Measurements from ENCODE around the gene BRCA2. TPM values are rescaled to one million over a fixed set of nuclear protein-coding genes. Genes with fewer than 3 reads are reported as not detected.

BRCA2 gene
- total and polyA plus RNA-seq, 2 experiments from 2014 or later, result 3.3 to 5.2 TPM

DNA sequence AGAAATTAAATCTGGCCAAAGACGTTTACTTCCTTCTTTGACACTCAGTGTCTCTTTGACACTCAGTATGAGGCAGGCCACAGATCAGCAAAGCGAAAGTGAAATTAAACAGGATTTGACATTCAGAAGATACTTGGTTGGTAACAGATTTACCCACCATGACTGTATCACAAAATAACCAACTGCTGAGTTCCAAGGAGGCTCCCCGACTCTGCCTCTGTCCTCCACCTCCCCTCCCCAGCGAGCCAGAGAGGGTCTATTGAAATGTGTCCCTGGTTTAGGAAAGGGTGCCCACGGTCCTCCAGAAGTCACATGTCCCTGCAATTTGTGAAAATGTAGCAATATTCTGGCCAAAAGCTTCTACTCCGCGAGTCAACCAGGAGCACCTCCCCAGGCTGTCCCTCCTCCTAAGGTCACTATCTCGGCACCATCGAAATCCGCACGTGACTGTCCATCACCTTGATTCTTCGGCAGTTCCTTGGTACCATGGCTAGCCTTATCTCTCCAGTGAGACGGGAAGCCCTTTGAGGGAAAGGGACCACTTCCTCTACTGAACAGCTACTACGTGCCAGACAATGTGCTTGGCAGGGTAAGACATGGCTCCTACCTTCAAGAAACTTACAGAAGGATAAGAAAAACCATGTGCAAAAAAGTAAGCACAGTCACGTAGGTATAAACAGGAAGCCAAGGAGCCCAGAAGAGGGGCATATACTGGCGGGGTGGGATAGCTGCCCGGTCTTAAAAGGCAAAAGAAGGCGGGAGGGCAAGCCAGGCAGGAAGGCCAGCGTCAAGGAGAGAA is 111.1 kb downstream of the BRCA2 start:
- Histone ChIP-seq H3K36me3 (no peaks in the 10 kb centered on the region), H3K4me3 (peak overlapping the region; percentile 78), H3K27ac (no peak overlapping the region), H3K27me3 (peaks cover 8% of the 10 kb centered on the region), H3K4me1 (ENCODE audit: low read depth) (peaks cover 4% of the 10 kb centered on the region), H3K9me3 (ENCODE audit: low read depth) (no peaks in the 10 kb centered on the region)
- DNase-seq (ENCODE audit: low read depth in 1 of 2, low spot score in 1 of 2), result no peak
- TF ChIP-seq, protein P1, sequence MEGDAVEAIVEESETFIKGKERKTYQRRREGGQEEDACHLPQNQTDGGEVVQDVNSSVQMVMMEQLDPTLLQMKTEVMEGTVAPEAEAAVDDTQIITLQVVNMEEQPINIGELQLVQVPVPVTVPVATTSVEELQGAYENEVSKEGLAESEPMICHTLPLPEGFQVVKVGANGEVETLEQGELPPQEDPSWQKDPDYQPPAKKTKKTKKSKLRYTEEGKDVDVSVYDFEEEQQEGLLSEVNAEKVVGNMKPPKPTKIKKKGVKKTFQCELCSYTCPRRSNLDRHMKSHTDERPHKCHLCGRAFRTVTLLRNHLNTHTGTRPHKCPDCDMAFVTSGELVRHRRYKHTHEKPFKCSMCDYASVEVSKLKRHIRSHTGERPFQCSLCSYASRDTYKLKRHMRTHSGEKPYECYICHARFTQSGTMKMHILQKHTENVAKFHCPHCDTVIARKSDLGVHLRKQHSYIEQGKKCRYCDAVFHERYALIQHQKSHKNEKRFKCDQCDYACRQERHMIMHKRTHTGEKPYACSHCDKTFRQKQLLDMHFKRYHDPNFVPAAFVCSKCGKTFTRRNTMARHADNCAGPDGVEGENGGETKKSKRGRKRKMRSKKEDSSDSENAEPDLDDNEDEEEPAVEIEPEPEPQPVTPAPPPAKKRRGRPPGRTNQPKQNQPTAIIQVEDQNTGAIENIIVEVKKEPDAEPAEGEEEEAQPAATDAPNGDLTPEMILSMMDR (IDR thresholded peaks at IDR 0.05; ENCODE audit: low read depth, low read length), result no peak

DNA sequence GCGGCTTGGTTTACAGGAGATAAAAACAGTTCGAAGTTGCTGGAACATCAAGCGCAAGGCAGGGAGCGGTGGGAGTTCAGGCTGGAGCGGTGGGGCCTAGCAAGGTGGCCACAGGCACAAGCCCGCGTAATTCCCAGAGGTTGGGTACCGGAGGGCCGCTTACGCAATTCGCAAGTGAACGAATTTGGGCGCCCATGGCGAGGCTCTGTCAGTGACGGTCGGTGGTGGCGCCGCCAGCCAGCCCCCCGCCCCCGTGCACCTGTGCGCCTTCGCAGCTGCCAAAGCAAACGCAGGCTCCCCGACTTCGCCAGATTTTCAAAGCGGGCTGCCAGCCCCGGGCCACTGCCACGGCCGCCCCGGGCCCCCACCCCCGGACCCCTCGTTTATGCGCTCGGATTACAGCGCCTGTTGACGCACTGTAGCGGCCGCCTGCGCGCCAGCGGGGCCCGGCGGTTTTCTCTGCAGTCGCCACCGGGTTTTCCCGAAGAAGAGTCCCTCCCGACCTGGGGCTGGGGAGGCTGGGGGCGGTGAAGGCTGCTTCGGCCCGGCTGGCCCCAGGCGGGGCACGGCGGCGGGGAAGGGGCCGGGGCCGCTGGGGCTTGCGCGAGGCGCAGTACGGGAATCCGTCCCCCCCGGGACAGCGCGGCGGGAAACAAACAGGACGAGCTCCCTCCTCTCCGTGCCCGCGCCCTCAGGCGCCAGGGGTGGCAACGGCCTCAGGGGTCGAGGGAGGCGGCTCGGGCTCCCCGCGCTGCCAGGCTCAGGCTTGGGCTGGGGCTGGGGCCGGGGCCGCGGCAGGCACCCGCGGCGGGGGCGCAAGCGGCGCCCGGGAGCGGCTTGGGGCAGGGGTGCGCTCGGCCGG is 111.9 kb downstream of the BRCA2 start:
- H3K27ac ChIP-seq, result no peak overlapping the region
- H3K27me3 ChIP-seq, result peaks cover 8% of the 10 kb centered on the region
- peak overlapping the region; percentile 78 for H3K4me3 ChIP-seq
- DNase-seq (ENCODE audit: low read depth in 1 of 2, low spot score in 1 of 2), result peak; percentile 22 to 51
- H3K36me3 ChIP-seq, result no peaks in the 10 kb centered on the region
- peaks cover 4% of the 10 kb centered on the region for H3K4me1 ChIP-seq (ENCODE audit: low read depth)
- TF ChIP-seq, protein P1 (IDR thresholded peaks at IDR 0.05; ENCODE audit: low read depth, low read length), result no peak
- no peaks in the 10 kb centered on the region for H3K9me3 ChIP-seq (ENCODE audit: low read depth)

DNA sequence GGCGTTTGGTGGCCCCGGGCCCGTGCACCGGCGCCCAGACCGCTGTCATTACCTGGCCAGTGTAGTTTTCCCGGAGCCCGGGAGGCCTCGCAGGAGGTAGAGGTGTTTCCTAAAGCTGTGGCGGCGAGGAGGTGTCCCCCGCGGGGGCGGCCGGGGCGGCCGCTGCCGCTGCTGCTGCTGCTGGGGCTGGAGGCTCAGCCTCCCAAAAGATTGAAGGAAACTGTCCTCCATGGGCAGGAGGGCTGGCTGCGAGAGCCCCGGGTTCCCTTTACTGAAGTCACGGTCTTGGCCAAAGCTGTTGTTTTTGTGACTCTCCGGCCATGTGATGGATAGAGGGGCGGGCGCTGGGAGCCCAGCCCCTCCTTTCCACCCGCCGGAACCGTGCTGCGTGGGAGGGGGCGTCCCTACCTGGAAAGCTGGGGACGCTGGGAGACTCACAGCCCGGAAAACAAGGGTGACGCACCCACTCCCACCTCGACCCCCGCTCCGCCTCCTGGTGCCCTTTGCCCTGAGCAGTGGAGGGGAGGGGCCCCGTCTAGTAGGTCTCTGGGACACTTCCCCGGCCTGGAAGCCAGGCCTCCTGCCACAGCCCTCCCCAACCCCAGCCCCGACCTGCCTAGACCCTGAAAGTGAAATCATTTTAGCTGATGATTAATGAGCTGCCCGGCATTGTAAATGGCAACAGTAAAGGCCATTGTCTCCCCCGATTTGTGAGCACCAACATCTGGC is 112.7 kb downstream of the BRCA2 start, which contains the start of gene N4BP2L1:
Gene N4BP2L1 (minus strand): TSS at position 279 of the 729 bp plus-strand sequence. CDS start 48 bp downstream, at position 231.
- H3K9me3 ChIP-seq (ENCODE audit: low read depth), result no peaks in the 10 kb centered on the region
- peaks cover 8% of the 10 kb centered on the region for H3K27me3 ChIP-seq
- DNase-seq (ENCODE audit: low read depth in 1 of 2, low spot score in 1 of 2), result peak; percentile 50 to 55
- peaks cover 5% of the 10 kb centered on the region for H3K36me3 ChIP-seq
- H3K4me3 ChIP-seq, result peak within 1 kb of the TSS; percentile 78
- TF ChIP-seq, protein P1 (IDR thresholded peaks at IDR 0.05; ENCODE audit: low read depth, low read length), result no peak
- H3K4me1 ChIP-seq (ENCODE audit: low read depth), result peaks cover 4% of the 10 kb centered on the region
- no peak within 1 kb of the TSS for H3K27ac ChIP-seq

DNA sequence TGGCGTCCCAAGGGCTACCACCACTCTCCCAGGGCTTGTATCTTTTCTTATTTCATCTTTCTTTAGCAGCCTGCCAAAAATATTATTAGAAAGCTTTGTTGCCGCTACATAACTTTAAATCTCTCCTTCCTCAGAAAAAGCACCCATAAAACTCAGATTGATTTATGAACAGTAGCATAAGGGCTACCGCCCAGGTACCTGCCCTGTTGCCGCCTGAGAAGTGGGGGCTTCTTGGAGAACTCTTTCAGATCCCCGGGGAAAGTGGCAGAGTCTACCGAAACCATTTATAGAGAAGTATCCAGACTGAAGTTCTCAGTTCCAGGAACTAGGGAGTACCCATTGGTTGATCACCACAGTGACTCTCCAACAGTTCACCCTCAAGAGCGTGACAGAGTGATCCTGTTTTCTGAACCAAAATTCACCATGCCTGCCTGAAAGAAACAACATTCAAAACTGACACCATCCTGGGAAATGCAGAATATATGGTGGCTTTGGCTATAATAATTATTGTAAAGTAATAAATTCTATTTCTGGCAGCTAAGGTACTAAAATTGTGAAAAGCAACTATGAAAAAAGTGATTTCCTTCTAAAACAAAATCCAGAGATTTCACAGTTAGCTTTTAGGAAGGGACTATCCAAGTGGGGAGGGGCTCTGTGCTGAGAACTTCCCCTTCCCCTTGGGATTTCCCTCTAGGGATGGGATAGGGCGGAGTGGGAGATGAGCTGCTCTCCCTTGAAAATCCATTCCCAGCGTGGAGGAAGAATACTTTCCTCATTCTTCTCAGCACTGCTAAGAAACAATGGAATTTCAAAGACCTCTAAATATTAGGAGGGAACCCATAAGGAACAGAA is 113.5 kb downstream of the BRCA2 start:
- Histone ChIP-seq H3K4me1 (ENCODE audit: low read depth) (peaks cover 4% of the 10 kb centered on the region), H3K9me3 (ENCODE audit: low read depth) (no peaks in the 10 kb centered on the region), H3K27me3 (peaks cover 8% of the 10 kb centered on the region), H3K4me3 (peak overlapping the region; percentile 78), H3K27ac (no peak overlapping the region), H3K36me3 (peaks cover 5% of the 10 kb centered on the region)
- no peak for DNase-seq (ENCODE audit: low read depth in 1 of 2, low spot score in 1 of 2)
- TF ChIP-seq, protein P1 (IDR thresholded peaks at IDR 0.05; ENCODE audit: low read depth, low read length), result no peak

All from cardiac muscle cell (in vitro differentiated cells and primary cell).